GM19397 (cell line): Measurements from ENCODE around the gene TSFM.

ENCODE experiments used
- ATAC-seq: cut with Tn5 transposase; IDR thresholded peaks from one replicate; pipeline ENCODE4 v1.9.1; 2021; ENCODE audit warnings: mild to moderate bottlenecking, moderate library complexity; ENCODE audit not compliant: unreplicated experiment

The TSFM gene

GRCh38 chr12:57745485-57745881, 37.1 kb upstream of the TSFM start:
- ATAC-seq: no peak

- ATAC-seq: no peak
Observed at GRCh38 chr12:57746025-57746424, 36.6 kb upstream of the TSFM start.

DNA sequence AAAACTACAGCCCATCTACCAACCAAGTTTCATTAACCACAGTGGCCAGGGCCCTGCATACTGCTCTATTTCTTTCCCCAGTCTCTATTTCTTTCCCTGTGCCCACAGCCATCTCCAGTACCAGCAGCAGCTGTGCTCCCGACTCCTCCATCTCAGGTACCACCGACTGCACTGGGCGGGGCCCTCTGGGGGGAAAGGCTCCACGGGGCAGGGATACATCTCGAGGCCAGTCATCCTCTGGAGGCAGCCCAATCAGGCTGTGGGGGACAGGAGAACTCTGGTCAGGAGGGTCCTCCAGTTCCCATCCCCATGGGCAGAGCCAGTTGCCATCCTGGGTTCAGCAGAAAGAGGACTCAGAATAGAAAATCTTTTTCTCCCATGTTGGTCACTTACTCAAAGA, 33.5 kb upstream of the TSFM start:
- ATAC-seq: no peak

GRCh38 chr12:57750561-57751431, 31.8 kb upstream of the TSFM start:
- ATAC-seq: no peak

- ATAC-seq: no peak
Observed at GRCh38 chr12:57751432-57751787, 31.2 kb upstream of the TSFM start.

GRCh38 chr12:57751788-57752667, 30.6 kb upstream of the TSFM start, which contains the start of gene CDK4:
CDK4 (minus strand) TSS chr12:57752310; CDS start chr12:57751717, 593 bp downstream.
- ATAC-seq: peak; percentile 68

GRCh38 chr12:57752668-57753000, 30.0 kb upstream of the TSFM start:
- ATAC-seq: no peak

DNA sequence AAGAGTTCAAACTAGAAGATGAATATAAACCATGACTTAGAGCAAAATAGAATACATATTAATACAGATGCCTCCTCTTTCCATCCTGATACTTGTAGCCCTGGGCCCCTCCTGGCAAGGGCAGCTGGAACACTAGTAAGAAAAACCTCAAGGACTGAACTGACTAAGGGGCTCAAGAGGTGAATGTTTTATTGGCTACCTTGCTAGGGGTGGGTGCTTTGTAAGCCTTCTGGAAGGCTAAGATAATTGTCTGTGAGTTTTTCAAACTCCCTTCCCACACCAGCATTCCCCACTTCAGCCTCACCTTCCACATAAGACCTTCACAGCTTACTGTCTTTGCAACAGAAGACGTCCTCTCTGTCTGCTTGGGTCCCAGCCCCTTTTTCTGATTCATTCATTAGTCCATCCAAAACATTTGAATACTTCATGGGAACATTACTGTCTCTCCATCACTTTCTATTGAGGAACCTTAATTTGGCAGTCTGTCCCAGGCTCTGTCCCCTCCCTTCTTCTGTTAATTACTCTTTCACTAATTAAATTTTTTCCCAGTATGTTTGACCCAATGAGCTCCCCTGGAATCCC, 28.7 kb upstream of the TSFM start:
- ATAC-seq: no peak

DNA sequence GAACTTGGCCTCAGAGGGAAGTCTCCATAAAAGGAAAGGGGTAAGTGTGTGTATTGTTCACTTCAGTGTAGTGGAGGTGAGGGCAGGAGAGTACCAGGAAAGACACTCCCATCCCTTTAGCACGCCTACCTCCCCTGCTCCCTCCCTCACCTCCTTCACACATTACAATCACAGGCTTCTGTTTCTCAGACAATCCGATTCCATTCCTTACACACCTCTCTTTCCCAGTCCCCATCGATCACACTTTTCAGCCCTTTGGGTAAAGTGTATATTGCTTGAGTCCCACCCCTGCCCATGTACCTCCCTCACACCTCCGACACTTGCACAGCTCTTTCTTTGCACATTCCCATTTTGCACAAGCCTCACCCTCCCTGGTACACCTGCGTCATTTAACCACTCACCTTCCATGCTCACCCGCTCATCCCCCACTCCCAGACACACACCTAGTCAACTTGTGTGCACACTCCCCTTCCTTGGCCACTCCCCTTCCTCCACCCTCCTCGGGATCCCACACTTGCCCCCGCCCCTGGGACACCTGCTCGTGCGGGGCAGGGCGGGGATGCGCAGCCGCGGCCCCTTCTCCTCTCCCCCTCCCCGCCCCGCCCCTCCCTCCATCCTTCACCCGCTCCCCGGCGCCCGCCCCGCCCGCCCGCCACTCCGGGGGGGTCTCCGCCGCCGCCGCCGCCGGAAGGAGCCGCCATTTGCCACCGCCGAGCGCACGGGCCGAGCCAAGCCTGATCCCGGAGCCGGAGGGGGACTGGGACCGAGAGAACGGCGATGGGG, 28.0 kb upstream of the TSFM start, which contains the start of gene MARCHF9:
MARCHF9 (plus strand) TSS at position 693 of the 783 bp plus-strand sequence. CDS start 426 bp downstream, outside the sequence.
- no peak for ATAC-seq

DNA sequence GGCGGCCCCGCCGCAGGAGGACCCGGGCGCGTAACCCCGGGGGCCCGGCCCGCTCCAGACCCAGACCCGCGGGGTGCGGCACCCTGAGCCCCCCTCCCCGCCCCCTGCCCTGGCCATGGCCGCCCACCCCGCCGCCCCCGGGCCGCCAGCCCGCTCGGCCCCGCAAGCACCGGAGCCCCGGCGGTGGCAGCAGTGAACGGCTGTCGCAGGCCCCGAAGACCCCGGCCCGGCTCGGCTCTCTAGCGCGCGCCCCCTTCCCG, 27.5 kb upstream of the TSFM start:
- ATAC-seq: no peak

DNA sequence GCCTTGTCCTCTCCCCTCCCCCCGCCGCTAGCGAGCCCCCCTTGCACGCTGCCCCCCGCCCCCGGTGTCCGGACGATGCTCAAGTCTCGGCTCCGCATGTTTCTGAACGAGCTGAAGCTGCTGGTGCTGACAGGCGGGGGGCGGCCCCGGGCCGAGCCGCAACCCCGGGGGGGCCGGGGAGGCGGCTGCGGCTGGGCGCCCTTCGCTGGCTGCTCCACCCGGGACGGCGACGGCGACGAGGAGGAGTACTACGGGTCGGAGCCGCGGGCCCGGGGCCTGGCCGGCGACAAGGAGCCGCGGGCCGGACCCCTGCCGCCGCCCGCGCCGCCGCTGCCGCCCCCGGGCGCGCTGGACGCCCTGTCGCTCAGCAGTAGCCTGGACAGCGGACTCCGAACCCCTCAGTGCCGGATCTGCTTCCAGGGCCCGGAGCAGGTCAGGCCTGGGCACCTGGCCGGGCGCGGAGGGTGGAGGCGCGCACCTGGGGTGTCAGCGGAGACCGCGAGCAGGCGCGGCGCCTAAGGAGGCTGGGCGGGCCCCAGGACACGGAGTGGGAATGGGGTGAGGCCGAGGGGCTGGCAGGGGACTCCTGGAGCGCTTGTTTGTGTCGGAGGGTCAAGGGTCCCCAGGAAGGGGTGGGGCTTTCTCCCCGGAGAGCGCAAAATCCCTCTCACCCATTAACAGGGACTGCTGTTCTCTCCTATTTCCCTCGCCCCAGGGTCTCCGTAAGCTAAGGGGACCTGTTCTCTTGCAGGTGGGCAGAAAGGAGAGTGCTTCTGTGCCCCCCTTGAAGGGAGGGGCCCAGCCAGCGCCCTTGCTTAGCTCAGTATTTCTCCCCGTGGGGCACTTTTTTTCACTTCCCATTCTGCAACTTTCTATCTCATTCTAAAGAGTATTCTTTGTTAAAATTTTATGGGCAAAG, 26.9 kb upstream of the TSFM start:
- ATAC-seq: no peak

GRCh38 chr12:57756406-57757341, 25.9 kb upstream of the TSFM start:
- peak; percentile 18 for ATAC-seq

GRCh38 chr12:57757771-57758170, 24.8 kb upstream of the TSFM start:
- no peak for ATAC-seq

- no peak for ATAC-seq
Observed at GRCh38 chr12:57758552-57759359, 23.8 kb upstream of the TSFM start.

- ATAC-seq: no peak
Observed at GRCh38 chr12:57759360-57759980, 23.1 kb upstream of the TSFM start.

GRCh38 chr12:57760347-57760982, 22.1 kb upstream of the TSFM start:
- no peak for ATAC-seq

GRCh38 chr12:57761391-57761998, 21.1 kb upstream of the TSFM start:
- no peak for ATAC-seq
